GM19468 (cell line): ENCODE results near the gene TULP1.

Source experiments
- ATAC-seq: cut with Tn5 transposase; IDR thresholded peaks from one replicate; pipeline ENCODE4 v1.9.1; 2021; ENCODE audit warnings: mild to moderate bottlenecking, moderate library complexity, moderate number of reproducible peaks; ENCODE audit not compliant: unreplicated experiment; ENCODE audit errors: extremely low read depth

The TULP1 gene

DNA sequence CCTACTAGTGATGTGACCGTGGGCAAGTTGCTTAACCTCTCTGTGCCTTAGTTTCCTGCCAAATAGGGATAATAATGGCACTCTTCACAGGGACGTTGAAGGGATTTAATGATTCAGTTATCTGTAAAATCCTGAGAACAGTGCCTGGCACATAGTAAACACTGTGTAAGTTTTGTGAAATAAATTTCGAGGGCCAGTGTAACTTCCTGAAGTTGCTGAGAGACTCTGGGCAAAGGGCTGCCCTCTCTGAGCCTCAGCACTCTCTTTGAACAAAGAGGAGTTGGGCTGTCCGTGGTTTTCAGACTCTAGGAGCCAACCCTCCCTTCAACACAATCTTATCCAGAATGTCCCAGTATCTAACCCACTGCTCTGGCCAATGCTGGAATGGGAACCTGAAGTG is 13.3 kb downstream of the TULP1 start:
- ATAC-seq, result no peak

DNA sequence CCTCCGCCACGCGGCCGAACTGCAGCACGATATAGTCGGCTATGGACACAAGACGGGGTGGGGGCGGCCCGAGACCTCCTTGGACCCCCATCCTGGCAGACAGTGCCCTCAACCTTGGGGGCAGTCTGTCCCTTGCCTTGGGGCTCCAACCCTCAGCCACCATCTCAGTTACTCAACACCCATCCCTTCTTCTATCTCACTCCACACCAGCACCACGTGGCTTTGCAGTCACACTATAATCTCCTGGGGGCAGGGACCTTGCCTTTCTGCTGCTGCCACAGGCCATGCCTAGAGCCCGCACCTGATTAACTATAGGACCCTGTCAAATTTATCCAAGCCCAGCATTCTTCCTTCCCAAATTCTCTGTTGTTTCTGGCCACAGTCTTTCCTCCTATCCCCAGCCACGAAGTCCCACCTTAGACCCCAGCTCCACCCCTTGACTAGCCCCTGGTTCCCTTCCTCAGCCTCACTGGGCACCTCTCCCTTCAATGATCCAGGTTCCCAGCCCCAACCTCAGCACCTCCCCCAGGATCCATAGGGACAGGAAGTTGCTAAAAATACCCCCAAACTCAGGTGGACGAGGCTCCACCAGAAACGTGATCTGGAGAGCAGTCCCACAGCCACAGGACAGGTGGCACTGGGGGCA is 14.2 kb downstream of the TULP1 start:
- ATAC-seq, result no peak

DNA sequence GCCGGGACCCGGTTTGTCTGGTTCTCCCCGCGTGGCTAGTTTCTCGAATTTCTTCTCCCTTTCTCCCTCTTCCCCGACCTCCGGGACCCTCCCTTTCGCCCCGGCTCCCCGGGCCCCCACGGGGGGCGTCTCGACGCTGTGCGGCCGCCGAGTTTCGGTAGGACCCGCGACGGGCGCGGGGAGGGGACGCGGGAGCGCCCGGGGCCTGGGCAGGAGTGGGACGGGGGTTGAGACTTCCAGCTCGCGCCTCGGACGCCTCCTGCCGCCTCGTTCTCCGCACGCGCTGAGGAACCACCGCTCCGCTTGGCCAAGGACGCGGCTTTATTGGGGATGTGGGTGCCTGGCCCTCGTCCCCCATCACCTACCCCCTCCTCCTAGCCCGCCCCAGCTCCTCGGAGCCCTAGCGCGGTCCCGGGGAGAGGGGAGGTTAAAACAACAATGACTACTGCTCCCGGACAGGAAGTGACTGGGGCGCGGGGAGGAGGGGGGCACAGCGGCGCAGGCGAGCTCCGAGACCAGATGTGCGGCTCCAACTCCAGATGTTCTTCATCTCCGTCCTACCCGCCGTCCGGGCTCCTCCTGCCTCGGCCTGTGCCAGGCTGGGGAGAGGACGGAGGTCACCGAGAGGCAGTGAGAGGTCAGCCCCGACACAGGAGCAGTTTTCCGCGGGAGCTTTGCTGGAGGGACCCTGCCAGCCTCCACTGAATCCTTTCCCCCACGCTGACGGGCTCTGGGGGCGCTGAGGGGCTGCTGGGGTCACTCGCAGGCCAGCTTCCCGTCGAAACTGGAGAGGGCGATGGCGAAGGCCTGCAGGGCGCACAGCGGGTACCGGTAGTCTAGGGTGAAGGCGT is 14.9 kb downstream of the TULP1 start:
- ATAC-seq, result no peak

DNA sequence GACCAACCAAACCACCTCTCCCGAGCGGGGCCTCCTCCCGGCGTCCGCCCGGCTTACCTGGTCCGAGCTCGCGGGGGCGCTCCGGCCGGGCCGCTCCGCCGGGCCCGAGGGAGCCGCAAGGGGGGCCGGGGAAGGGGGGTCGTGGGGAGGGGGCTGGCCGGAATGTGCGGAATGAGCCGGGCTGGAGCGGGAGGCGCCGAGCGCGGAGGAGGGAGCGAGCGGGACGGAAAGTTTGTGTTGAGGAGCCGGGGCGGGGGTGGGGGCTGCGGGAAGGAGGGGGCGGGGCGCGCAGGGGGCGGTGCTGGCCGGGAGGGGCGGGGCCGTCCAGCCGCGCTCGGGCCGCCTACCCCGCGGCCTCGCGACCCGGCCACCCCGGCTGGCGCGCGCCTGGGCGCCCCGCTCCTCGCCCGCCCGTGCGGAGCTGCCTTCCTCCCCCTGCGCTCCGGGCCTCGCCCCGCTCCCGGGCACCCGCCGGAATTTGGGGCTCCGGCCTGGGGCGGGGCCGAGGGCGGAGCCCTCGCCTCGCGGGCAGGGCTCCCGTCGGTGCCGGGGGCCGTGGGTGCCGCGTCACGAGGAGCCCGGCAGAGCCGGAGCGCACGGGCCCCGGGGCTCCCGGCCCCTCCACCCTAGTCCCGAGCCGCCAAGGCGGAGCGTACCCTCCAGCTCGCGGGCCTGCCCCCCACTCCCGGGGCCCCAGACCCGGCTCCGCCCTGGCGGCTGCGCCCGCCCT is 15.7 kb downstream of the TULP1 start, which contains the start of gene TEAD3:
TSS of gene TEAD3 (minus strand) at position 239 of the 730 bp plus-strand sequence.
- ATAC-seq, result no peak

DNA sequence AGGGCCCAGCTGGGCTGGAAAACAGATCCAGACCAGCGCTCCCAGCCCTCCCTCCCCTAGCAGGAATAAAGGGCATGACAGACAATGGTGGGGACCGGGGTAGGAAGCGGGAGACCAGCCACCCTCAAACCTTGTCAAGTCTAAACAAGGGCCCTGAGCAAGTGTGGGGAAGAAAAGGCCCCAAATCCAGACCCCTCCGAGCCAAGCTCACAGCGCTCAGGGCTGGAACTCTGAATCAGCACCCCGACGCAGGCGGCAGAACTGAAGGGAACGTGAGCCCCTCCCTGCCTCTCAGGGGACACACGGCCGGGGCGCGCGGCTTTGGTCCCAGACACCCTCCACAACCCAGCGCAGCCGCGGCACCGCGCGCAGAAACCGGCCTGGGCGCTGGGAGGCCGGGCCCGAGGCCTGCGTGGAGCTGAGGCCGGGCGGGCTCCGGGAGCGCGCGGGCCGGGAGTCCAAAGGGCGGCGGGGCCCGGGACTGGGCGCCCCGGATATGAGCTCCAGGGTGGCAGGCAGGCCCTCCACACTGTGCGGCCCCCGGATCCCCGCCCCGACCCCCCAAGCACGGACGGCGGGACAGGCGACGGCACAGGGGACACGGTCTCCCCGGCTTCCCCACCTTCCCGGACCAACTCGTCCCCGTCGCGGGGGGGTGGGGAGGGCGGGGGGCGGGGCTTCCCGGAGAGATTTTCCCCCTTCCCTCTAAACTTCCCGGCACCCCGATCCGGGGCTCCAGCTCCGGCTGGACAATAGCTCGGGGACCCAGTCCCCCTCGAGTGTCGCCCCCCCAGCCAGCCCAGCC is 16.5 kb downstream of the TULP1 start:
- no peak for ATAC-seq

DNA sequence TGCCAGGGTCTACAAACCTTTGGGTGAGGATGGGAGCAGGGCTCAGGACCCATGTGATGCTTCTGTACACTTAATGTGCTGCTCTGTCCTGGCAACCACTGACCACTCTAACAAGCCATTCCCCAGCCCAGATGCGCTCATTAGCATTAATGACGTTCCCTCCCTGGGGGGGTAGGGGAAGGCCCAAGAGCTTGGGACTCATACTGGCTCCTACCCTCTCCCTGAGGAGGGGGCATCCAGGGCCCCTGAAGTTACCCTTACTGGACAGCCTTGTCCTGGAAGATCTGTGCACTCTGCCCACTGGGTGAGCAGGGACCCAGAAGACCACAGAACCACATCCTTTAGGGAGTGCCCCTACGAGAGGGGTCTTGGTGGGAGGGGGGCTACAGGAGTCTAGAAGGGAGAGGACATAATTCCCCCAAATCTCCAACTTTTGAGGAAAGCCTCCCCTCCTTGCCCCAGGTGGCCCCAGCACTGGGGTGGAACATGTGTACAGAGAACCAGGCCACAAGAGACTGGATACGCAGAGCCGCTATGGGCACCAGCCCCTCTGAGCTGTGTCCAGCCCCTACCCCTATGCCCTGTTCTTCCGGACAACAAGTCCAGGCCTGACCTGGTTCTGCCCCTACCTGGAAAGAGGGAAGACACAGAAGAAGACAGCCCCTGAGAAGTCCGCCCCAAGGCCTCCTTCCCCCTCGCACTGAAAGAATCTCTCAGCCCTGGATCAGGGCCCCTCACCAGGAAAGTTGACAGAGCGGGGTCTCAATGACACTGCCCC is 17.2 kb downstream of the TULP1 start:
- ATAC-seq, result no peak

DNA sequence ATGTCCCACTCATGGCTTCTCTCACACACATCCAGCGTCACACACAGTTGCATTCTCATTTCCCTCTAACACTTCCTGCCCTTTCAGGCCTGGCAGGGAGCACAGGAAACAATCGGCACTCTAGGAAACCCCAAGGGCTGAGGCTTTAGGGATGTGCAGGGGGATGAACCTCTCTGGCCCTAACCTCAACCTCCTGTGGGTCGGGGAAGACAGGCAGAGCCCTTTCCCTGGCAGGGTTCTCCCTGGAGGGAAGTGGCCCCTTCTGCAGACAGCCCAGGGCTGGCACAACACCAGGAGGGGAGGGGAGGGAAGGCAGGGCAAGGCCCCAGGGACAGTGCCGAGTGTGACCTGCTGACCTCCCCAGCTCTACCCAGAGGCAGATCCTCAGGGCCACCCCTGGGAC is 18.5 kb downstream of the TULP1 start:
- no peak for ATAC-seq

DNA sequence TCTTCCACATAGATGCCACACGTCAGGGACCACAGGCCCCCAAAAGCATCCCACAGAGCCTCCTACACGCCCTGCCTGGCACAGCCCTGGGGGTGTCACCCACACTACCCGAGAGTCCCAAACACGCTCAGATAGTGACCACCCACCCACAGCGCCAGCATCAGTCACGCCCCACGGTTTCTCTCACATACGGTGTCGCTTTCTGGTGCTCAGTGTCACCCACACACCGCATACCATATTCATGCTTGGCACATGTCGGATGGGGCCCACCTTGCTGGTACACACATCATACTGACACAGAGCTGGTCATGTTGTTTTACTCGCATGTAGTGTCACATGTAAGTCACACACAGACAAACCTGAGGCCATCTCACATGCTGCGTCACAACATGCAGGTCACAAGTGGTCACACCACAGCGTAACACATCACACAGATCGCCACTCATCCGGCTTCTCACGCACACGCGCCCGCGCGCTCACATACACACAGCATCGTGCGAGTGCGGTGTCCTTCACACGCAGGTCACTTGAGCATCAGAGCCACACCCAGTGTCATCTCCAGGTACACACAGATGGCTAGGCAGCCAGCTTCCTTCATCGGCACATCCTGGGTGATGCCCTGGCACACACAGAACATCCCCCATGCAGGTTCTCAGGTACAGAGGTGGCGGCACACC is 19.3 kb downstream of the TULP1 start:
- ATAC-seq, result no peak

DNA sequence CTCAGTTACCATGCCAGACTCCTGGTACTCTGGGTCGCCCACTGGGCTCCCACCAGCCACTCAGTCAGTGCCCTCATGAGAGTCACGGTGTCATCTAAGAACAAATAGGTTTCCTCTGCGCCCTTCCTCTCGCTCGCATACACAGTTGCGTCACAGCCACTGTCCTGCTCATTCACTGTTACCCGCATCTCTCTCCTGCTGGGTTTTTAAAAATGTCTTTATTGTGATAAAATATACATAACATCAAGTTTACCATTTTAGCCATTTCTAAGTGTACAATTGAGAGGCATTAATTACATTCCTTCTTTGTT is 19.8 kb downstream of the TULP1 start:
- no peak for ATAC-seq

DNA sequence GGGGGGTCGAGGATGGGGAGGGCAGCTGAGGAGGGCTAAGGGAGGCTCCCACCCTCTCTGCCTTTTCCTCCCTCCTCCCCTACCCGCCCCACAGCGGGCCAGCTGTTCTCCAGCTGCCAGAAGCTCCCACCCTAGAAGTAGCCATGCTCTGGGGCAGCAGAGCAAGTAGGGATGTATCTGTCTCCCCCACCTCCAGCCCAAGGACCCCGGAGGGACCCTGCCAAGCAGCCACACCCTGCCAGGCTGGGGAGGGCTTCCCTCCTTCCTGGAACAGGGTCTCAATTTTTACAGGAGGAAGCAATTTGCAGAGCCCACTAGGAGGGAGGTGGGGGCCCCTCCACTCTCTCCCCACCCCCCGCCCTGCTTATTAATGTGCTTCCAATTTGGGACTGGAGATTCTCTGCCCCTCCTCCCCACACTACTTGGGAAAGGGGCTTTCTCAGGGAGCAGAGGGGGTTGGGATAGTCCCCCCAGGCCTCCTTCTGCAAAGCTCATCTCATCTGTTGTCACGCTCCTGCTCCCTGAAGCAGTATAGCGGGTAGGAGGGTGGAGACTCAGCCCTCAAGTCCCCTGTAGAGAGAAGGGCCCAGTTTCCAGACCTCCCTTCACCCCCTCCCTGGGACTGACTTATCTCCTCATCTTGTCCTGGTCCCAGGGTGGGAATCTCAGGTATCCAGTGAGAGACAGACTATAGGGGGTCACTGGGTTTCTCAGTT is 20.3 kb downstream of the TULP1 start:
- no peak for ATAC-seq

DNA sequence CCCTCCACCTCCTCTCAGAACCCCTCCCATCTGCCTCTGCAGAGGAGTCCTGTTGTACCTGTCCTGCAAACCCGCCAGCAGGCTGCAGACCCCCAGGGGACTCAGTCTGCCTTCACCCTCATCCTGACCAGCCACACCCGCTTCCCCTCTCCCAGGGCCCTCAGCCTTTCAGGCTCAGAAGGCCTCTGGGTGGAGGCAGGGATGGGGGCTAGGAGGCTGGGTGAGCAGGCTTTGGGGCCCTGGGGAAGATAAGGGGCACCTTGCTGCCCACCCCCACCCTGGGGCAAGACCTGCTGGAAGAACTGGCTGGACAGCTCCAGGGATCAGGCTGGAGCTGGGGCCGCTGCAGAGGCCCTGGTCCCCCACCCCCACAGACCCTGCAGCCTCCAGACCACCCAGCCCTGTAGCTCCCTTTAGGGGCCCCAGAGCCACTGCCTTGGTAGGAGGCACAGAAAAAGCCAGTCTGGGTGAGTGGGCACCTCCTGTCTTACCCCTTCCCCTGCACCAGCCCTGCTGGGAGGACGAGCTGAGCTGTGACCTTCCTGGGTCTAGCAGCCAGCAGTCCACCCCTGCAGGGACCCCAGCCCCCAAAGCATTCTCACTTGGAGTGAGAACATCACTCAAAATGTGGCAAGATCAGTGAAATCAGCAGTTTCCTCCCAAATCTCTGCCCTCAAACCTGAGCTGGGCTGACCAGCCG is 21.0 kb downstream of the TULP1 start:
- ATAC-seq, result no peak

DNA sequence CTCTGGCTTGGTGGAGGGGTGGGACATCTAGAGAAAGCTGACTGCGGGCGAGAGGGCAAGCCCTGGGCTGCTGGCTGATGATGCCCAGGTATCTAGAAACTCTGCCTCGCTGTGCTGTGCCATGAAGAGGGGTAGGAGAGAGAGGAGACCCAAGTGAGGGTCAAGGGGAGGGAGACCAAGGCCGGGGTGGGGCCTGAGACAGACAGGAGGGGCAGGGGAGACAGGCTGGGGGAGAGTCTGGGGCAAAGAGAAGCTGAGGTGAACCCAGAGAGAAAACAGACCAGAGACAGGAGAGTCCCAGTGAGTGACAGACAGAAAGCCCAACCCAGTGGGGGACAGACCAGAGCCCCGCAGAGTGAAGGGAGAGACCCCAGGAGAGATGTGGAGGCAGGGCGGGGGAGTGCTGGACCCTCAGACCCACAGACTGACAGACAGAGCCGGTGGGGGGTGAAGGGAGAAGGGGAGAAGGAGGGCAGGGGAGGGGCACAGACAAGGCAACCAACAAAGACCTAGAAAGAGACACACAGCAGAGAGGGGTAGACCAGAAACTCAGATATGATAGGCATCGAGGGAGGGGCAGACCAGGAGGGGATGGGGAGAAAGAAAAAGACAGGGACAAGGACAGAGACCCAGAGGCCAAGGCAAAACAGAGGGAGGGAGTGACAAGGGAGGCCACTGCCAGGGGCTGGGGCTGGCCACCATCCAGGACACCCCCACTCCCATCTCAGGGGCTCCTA is 21.7 kb downstream of the TULP1 start:
- no peak for ATAC-seq

DNA sequence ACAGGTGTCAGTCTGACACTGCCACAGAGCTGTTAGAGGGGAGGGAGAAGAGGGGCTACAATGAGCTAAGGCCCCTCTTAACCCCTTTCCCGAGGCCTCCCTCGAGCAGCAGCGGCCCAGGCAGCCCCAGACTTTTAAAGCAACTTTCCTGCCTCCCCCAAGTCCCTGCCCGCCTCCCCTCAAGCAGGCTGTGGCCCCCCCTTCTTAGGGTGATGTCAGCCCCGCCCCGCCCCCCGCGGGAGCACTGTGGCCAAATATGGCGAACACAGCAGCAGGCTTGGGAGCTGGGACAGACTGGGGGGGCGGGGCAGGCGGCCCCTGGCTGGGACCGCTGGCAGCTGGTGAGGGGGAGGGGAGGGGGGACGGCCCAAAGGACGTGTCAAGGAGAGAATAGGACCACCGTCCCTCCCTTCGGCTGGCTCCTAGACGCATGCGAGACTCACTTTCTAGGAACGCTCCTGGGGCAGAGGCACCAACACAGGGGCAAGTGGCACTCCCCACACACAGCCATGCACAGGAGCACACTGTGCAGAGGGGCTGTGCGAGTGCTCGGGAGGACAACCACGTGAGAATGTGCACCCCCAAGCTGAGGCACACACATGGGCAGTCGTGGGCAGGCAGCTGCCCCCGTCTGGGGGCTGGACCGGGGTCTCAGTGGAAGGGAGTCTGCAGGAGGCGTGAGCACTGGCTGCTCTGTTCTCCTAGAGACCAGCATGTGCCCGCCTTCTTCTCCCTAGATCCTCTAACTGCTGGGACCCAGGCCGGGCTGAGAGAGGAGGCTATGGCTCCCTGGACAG is 22.5 kb downstream of the TULP1 start:
- no peak for ATAC-seq

DNA sequence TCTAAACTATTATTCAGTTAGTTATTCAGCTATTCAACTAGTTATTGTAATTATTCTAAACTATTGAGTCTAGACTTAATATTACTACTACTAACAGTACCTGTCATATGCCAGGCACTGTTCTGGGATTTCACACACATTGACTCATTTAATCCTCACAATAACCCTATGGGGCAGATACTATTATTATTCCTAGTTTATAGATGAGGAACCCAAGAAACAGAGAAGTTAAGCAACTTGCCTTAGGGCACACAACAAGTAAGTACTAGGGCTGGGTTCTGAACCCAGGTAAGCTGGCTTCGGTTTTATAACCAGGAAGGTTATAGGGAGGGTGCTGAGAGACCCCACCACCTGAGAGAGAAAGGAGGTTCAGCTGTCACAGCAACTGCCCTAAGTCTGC is 23.6 kb downstream of the TULP1 start:
- ATAC-seq, result no peak

DNA sequence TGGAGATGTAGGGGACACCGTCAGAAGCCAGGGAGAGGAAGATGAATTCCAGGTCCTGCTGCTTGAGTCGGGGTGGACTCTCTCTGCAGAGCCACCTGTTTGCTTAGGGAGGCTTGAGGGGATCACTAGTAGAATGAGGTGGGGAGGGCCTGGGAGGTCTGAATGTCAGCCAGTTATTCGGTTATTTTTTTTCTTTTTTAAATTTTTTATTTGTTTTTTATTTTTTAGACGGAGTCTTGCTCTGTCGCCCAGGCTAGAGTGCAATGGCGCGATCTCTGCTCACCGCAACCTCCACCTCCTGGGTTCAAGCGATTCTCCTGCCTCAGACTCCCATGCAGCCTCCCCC is 24.2 kb downstream of the TULP1 start:
- no peak for ATAC-seq

DNA sequence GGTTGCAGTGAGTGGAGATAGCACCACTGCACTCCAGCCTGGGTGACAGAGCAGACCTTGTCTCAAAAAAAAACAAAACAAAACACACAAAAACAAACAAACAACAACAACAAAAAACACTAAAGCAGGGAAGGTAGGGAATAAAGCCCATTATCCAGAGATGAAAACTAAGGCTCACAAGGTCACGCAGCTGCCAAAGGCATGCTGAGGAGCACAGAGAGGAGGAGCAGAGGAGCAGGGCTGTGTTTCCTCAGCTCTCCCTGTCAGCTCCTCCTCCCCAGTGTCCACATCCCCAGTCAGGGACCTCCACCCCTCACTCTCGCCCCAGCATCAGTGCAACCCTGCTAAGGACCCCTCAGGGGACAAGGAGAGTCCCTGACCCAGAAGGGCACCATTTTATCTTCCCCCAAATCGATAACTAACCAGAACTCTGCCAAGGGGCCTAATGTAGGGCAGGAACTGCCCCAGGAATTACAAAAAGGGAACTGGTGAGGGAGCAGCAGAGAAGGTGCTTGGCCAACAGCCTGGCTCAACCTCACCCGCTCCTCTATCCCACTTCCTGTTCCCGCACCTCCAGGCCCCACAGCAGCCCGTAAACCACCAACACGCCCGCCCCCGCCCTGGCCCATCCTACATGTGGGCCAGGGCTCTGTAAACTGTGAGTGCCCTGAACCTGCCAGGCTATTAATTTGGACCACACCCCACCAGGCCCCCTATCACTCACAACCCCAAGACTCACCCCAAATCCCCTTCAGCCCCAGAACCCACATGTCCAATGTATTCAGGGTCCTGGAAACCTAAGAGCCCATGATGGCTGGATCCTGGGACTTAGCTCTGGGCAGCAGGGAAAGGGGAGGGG is 24.8 kb downstream of the TULP1 start:
- ATAC-seq, result no peak
